Peyer's patch (tissue), 4 donors: ENCODE results near the gene PC. TPM values are rescaled to one million over a fixed set of nuclear protein-coding genes. Genes with fewer than 3 reads are reported as not detected.

Experiments
- DNase-seq, 3 donors: peaks; one replicate each; pipeline ENCODE4 v3.0.0-alpha.2; 2017 to 2019
- H3K27ac ChIP-seq, 4 donors: fragments of 200-600 bp; sonication (generic); one replicate each; pipeline ENCODE4 v1.5.1; 2016 to 2019
- H3K27me3 ChIP-seq, 2 donors: fragments of 200-600 bp; sonication (generic); one replicate each; pipeline ENCODE4 v1.5.1; 2019
- H3K36me3 ChIP-seq, 3 donors: fragments of 200-600 bp; sonication (generic); one replicate each; pipeline ENCODE4 v1.5.1; 2016 to 2019
- H3K4me1 ChIP-seq, 4 donors: fragments of 200-600 bp; sonication (generic); one replicate each; pipeline ENCODE4 v1.5.1; 2016 to 2019
- H3K4me3 ChIP-seq, 4 donors: fragments of 200-600 bp; sonication (generic); 1 replicate in 3 of 4; 2 replicates in 1 of 4; pipeline ENCODE4 v1.5.1; 2016 to 2019; ENCODE audit warnings: mild to moderate bottlenecking in 1 of 4
- H3K9me3 ChIP-seq, 4 donors: fragments of 200-600 bp; sonication (generic); one replicate each; pipeline ENCODE4 v1.5.1; 2016 to 2019; ENCODE audit warnings: mild to moderate bottlenecking in 1 of 4
- CTCF ChIP-seq, 6 experiments: fragments of 450-650 bp in 4 of 6; fragments of 200-600 bp in 2 of 6; sonication (generic) in 1 of 6; IDR thresholded peaks; one replicate each; pipeline ENCODE4 v1.5.1; 2017 to 2019; ENCODE audit warnings: antibody characterized with exemption in 6 of 6, mild to moderate bottlenecking in 3 of 6, moderate library complexity in 1 of 6
- POLR2A ChIP-seq, 2 donors: fragments of 450-650 bp; IDR thresholded peaks; one replicate each; pipeline ENCODE4 v1.5.1; 2017; ENCODE audit warnings: antibody characterized with exemption in 2 of 2, mild to moderate bottlenecking in 2 of 2, moderate library complexity in 2 of 2
- total RNA-seq, 4 donors: library from RNA; depleted of rRNA; stranded (reverse); fragments of >200 nt; gene quantifications; one replicate each; pipeline ENCODE4 v1.1.0, GENCODE V29; 2016

Gene PC
- total RNA-seq, 4 donors from 2014 or later: 15.7 to 88.9 (median 77.2) TPM

GRCh38 chr11:66987924-66988637 lies 29.9 kb upstream of the PC start:
- H3K36me3 ChIP-seq: no peaks in the 10 kb centered on the region

GRCh38 chr11:66987158-66987620 lies 29.0 kb upstream of the PC start:
- Histone ChIP-seq H3K27ac (no peak overlapping the region), H3K4me3 (no peak overlapping the region), H3K9me3 (no peaks in the 10 kb centered on the region), H3K4me1 (peaks cover 0 to 8% (median 0%) of the 10 kb centered on the region in 4 donors), H3K36me3 (no peaks in the 10 kb centered on the region), H3K27me3 (no peaks in the 10 kb centered on the region)
- no peak for DNase-seq
- TF ChIP-seq POLR2A (IDR thresholded peaks at IDR 0.05) (no peak), CTCF (IDR thresholded peaks at IDR 0.05) (no peak)

More at GRCh38 chr11:66987924-66988637, 29.9 kb upstream of the PC start:
- TF ChIP-seq POLR2A (IDR thresholded peaks at IDR 0.05) (no peak), CTCF (IDR thresholded peaks at IDR 0.05) (no peak)
- H3K4me3 ChIP-seq: no peak overlapping the region
- H3K27me3 ChIP-seq: no peaks in the 10 kb centered on the region
- no peak for DNase-seq
- H3K4me1 ChIP-seq: peaks cover 0 to 8% (median 0%) of the 10 kb centered on the region in 4 donors
- H3K9me3 ChIP-seq: no peaks in the 10 kb centered on the region
- no peak overlapping the region for H3K27ac ChIP-seq

GRCh38 chr11:66986178-66986545 lies 28.0 kb upstream of the PC start:
- no peaks in the 10 kb centered on the region for H3K9me3 ChIP-seq
- no peak overlapping the region for H3K27ac ChIP-seq
- TF ChIP-seq POLR2A (IDR thresholded peaks at IDR 0.05) (no peak), CTCF (IDR thresholded peaks at IDR 0.05) (no peak)
- H3K4me1 ChIP-seq: peaks cover 0 to 16% (median 0%) of the 10 kb centered on the region in 4 donors
- H3K27me3 ChIP-seq: no peaks in the 10 kb centered on the region
- H3K36me3 ChIP-seq: no peaks in the 10 kb centered on the region
- DNase-seq: no peak
- H3K4me3 ChIP-seq: no peak overlapping the region

GRCh38 chr11:66985508-66986177 lies 27.5 kb upstream of the PC start:
- DNase-seq: no peak

GRCh38 chr11:66983275-66983924 lies 25.2 kb upstream of the PC start:
- Histone ChIP-seq H3K4me1 (peaks cover 0 to 16% (median 0%) of the 10 kb centered on the region in 4 donors), H3K4me3 (no peak overlapping the region), H3K36me3 (no peaks in the 10 kb centered on the region), H3K27me3 (no peaks in the 10 kb centered on the region), H3K27ac (no peak overlapping the region), H3K9me3 (no peaks in the 10 kb centered on the region)
- no peak for DNase-seq
- TF ChIP-seq POLR2A (IDR thresholded peaks at IDR 0.05) (no peak), CTCF (IDR thresholded peaks at IDR 0.05) (no peak)

More at GRCh38 chr11:66985508-66986177, 27.5 kb upstream of the PC start:
- Histone ChIP-seq H3K27ac (no peak overlapping the region), H3K4me1 (peaks cover 0 to 16% (median 0%) of the 10 kb centered on the region in 4 donors), H3K9me3 (no peaks in the 10 kb centered on the region), H3K36me3 (no peaks in the 10 kb centered on the region), H3K27me3 (no peaks in the 10 kb centered on the region), H3K4me3 (no peak overlapping the region)
- TF ChIP-seq POLR2A (IDR thresholded peaks at IDR 0.05): no peak
